ENCODE results near the gene MAPT.
A peak's percentile ranks its signal among the peaks of the same experiment; 100 is the strongest.
"Not testable (repeated sequence)": the region's sequence is repeated elsewhere in the genome, so short reads cannot be mapped to it uniquely, and the experiment has no call there.

MAPT gene

DNA sequence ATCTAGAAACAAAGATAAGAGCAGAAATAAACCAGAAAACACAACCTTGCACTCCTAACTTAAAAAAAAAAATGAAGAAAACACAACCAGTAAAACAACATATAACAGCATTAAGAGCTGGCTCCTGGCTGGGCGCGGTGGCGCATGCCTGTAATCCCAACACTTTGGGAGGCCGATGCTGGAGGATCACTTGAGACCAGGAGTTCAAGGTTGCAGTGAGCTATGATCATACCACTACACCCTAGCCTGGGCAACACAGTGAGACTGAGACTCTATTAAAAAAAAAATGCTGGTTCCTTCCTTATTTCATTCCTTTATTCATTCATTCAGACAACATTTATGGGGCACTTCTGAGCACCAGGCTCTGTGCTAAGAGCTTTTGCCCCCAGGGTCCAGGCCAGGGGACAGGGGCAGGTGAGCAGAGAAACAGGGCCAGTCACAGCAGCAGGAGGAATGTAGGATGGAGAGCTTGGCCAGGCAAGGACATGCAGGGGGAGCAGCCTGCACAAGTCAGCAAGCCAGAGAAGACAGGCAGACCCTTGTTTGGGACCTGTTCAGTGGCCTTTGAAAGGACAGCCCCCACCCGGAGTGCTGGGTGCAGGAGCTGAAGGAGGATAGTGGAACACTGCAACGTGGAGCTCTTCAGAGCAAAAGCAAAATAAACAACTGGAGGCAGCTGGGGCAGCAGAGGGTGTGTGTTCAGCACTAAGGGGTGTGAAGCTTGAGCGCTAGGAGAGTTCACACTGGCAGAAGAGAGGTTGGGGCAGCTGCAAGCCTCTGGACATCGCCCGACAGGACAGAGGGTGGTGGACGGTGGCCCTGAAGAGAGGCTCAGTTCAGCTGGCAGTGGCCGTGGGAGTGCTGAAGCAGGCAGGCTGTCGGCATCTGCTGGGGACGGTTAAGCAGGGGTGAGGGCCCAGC lies 107.3 kb downstream of the MAPT start:
- Histone ChIP-seq H3K36me3 (no peaks in the 10 kb centered on the region), H3K4me1 (peaks cover 0 to 18% (median 7%) of the 10 kb centered on the region in 4 donors), H3K27ac (no peak overlapping the region), H3K9me3 (no peaks in the 10 kb centered on the region), H3K27me3 (no peaks in the 10 kb centered on the region), H3K4me3 (no peak overlapping the region)
- TF ChIP-seq, protein P1, sequence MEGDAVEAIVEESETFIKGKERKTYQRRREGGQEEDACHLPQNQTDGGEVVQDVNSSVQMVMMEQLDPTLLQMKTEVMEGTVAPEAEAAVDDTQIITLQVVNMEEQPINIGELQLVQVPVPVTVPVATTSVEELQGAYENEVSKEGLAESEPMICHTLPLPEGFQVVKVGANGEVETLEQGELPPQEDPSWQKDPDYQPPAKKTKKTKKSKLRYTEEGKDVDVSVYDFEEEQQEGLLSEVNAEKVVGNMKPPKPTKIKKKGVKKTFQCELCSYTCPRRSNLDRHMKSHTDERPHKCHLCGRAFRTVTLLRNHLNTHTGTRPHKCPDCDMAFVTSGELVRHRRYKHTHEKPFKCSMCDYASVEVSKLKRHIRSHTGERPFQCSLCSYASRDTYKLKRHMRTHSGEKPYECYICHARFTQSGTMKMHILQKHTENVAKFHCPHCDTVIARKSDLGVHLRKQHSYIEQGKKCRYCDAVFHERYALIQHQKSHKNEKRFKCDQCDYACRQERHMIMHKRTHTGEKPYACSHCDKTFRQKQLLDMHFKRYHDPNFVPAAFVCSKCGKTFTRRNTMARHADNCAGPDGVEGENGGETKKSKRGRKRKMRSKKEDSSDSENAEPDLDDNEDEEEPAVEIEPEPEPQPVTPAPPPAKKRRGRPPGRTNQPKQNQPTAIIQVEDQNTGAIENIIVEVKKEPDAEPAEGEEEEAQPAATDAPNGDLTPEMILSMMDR (IDR thresholded peaks at IDR 0.05): no peak
- no peak for DNase-seq
- intact Hi-C loops (cut with DNase I; ENCODE audit: low total_unique reads): loop anchor here (5.0 kb wide), 2 partner anchors 41 to 211 kb away; no protein-coding TSS in a partner anchor

DNA sequence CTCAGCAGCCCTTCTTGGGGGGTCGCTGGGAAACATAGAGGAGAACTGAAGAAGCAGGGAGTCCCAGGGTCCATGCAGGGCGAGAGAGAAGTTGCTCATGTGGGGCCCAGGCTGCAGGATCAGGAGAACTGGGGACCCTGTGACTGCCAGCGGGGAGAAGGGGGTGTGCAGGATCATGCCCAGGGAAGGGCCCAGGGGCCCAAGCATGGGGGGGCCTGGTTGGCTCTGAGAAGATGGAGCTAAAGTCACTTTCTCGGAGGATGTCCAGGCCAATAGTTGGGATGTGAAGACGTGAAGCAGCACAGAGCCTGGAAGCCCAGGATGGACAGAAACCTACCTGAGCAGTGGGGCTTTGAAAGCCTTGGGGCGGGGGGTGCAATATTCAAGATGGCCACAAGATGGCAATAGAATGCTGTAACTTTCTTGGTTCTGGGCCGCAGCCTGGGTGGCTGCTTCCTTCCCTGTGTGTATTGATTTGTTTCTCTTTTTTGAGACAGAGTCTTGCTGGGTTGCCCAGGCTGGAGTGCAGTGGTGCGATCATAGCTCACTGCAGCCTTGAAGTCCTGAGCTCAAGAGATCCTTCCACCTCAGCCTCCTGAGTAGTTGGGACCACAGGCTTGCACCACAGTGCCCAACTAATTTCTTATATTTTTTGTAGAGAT lies 108.1 kb downstream of the MAPT start:
- no peak overlapping the region for H3K4me3 ChIP-seq
- H3K4me1 ChIP-seq: peaks cover 0 to 21% (median 7%) of the 10 kb centered on the region in 4 donors
- DNase-seq: peak; percentile 69 to 78
- no peaks in the 10 kb centered on the region for H3K36me3 ChIP-seq
- TF ChIP-seq, protein P1 (IDR thresholded peaks at IDR 0.05): peak; percentile 94 to 97
- no peak overlapping the region for H3K27ac ChIP-seq
- intact Hi-C loops (cut with DNase I; ENCODE audit: low total_unique reads): loop anchor here (5.0 kb wide), 2 partner anchors 40 to 210 kb away; no protein-coding TSS in a partner anchor
- no peaks in the 10 kb centered on the region for H3K9me3 ChIP-seq
- H3K27me3 ChIP-seq: no peaks in the 10 kb centered on the region

DNA sequence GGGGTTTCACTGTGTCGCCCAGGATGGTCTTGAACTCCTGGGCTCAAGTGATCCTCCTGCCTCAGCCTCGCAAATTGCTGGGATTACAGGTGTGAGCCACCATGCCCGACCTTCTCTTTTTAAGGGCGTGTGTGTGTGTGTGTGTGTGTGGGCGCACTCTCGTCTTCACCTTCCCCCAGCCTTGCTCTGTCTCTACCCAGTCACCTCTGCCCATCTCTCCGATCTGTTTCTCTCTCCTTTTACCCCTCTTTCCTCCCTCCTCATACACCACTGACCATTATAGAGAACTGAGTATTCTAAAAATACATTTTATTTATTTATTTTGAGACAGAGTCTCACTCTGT lies 108.6 kb downstream of the MAPT start:
- intact Hi-C loops (cut with DNase I; ENCODE audit: low total_unique reads): loop anchor here (5.0 kb wide), 2 partner anchors 39 to 209 kb away; no protein-coding TSS in a partner anchor
- Histone ChIP-seq H3K9me3 (no peaks in the 10 kb centered on the region), H3K4me1 (peaks cover 0 to 27% (median 10%) of the 10 kb centered on the region in 4 donors), H3K4me3 (no peak overlapping the region), H3K27me3 (no peaks in the 10 kb centered on the region), H3K36me3 (no peaks in the 10 kb centered on the region), H3K27ac (no peak overlapping the region)
- DNase-seq: no peak
- TF ChIP-seq, protein P1 (IDR thresholded peaks at IDR 0.05): no peak

DNA sequence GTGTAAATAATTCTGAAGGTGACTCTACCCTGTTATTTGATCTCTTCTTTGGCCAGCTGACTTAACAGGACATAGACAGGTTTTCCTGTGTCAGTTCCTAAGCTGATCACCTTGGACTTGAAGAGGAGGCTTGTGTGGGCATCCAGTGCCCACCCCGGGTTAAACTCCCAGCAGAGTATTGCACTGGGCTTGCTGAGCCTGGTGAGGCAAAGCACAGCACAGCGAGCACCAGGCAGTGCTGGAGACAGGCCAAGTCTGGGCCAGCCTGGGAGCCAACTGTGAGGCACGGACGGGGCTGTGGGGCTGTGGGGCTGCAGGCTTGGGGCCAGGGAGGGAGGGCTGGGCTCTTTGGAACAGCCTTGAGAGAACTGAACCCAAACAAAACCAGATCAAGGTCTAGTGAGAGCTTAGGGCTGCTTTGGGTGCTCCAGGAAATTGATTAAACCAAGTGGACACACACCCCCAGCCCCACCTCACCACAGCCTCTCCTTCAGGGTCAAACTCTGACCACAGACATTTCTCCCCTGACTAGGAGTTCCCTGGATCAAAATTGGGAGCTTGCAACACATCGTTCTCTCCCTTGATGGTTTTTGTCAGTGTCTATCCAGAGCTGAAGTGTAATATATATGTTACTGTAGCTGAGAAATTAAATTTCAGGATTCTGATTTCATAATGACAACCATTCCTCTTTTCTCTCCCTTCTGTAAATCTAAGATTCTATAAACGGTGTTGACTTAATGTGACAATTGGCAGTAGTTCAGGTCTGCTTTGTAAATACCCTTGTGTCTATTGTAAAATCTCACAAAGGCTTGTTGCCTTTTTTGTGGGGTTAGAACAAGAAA lies 109.8 kb downstream of the MAPT start:
- Histone ChIP-seq H3K27me3 (no peaks in the 10 kb centered on the region), H3K36me3 (no peaks in the 10 kb centered on the region), H3K9me3 (no peaks in the 10 kb centered on the region), H3K4me3 (no peak overlapping the region), H3K4me1 (peaks cover 0 to 27% (median 10%) of the 10 kb centered on the region in 4 donors), H3K27ac (no peak overlapping the region)
- TF ChIP-seq, protein P1 (IDR thresholded peaks at IDR 0.05): no peak
- peak in 1 of 2 donors; percentile 73 for DNase-seq
- intact Hi-C loops (cut with DNase I; ENCODE audit: low total_unique reads): loop anchor here (5.0 kb wide), 2 partner anchors 38 to 208 kb away; no protein-coding TSS in a partner anchor

DNA sequence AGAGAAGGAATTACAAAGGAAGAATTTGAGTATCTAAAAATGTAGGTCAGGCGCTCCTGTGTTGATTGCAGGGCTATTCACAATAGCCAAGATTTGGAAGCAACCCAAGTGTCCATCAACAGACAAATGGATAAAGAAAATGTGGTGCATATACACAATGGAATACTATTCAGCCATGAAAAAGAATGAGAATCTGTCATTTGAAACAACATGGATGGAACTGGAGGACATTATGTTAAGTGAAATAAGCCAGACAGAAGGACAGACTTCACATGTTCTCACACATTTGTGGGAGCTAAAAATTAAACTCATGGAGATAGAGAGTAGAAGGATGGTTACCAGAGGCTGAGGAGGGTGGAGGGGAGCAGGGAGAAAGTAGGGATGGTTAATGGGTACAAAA lies 111.7 kb downstream of the MAPT start:
- intact Hi-C loops (cut with DNase I; ENCODE audit: low total_unique reads); H3K9me3 ChIP-seq: not testable (repeated sequence)

More for the DNA sequence above, 111.7 kb downstream of the MAPT start:
- not testable (repeated sequence) for H3K36me3 ChIP-seq, H3K4me3 ChIP-seq, H3K27ac ChIP-seq, H3K27me3 ChIP-seq, DNase-seq
- peaks cover 0 to 33% (median 10%) of the 10 kb centered on the region in 4 donors for H3K4me1 ChIP-seq
